ENCODE data around the gene ZNF429. TPM values are rescaled to one million over a fixed set of nuclear protein-coding genes. Genes with fewer than 3 reads are reported as not detected.

ZNF429 gene
- total RNA-seq, 1 experiment from 2014 or later: 8.3 TPM

DNA sequence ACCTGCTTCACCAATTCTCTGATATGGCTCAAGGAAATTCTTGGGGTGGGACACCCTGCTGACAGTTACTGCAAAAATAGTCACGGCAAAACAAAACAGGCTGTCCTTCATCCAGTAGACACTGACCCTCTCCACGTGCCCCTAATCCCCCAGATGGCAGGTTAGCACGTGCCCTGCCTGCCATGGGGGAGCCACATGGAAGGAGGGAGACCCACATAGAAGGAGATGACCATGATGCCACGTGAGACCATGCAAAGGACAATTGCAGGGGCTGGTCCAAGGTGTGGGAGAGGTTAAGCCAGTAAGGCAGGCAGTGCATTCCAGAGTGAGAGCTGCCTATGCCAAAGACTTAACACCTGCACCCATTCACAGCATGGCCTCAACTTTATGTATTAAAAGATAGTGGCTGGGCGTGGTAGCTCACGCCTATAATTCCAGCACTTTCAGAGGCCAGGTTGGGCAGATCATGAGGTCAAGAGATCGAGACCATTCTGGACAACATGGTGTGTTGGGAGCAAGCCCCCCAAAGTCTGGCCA lies 82.7 kb downstream of the ZNF429 start:
- no peak overlapping the region for H3K27ac ChIP-seq (ENCODE audit: low read length)
- no peaks in the 10 kb centered on the region for H3K27me3 ChIP-seq (ENCODE audit: control insufficient read depth, insufficient read depth, low read length)
- TF ChIP-seq, protein P1, sequence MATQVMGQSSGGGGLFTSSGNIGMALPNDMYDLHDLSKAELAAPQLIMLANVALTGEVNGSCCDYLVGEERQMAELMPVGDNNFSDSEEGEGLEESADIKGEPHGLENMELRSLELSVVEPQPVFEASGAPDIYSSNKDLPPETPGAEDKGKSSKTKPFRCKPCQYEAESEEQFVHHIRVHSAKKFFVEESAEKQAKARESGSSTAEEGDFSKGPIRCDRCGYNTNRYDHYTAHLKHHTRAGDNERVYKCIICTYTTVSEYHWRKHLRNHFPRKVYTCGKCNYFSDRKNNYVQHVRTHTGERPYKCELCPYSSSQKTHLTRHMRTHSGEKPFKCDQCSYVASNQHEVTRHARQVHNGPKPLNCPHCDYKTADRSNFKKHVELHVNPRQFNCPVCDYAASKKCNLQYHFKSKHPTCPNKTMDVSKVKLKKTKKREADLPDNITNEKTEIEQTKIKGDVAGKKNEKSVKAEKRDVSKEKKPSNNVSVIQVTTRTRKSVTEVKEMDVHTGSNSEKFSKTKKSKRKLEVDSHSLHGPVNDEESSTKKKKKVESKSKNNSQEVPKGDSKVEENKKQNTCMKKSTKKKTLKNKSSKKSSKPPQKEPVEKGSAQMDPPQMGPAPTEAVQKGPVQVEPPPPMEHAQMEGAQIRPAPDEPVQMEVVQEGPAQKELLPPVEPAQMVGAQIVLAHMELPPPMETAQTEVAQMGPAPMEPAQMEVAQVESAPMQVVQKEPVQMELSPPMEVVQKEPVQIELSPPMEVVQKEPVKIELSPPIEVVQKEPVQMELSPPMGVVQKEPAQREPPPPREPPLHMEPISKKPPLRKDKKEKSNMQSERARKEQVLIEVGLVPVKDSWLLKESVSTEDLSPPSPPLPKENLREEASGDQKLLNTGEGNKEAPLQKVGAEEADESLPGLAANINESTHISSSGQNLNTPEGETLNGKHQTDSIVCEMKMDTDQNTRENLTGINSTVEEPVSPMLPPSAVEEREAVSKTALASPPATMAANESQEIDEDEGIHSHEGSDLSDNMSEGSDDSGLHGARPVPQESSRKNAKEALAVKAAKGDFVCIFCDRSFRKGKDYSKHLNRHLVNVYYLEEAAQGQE (IDR thresholded peaks at IDR 0.05; ENCODE audit: insufficient read depth in 1 of 2, low read depth in 2 of 2, low read length in 1 of 2): no peak
- TF ChIP-seq, protein P2, sequence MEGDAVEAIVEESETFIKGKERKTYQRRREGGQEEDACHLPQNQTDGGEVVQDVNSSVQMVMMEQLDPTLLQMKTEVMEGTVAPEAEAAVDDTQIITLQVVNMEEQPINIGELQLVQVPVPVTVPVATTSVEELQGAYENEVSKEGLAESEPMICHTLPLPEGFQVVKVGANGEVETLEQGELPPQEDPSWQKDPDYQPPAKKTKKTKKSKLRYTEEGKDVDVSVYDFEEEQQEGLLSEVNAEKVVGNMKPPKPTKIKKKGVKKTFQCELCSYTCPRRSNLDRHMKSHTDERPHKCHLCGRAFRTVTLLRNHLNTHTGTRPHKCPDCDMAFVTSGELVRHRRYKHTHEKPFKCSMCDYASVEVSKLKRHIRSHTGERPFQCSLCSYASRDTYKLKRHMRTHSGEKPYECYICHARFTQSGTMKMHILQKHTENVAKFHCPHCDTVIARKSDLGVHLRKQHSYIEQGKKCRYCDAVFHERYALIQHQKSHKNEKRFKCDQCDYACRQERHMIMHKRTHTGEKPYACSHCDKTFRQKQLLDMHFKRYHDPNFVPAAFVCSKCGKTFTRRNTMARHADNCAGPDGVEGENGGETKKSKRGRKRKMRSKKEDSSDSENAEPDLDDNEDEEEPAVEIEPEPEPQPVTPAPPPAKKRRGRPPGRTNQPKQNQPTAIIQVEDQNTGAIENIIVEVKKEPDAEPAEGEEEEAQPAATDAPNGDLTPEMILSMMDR (IDR thresholded peaks at IDR 0.05): no peak
- TF ChIP-seq SIN3A (IDR thresholded peaks at IDR 0.05; ENCODE audit: borderline replicate concordance, insufficient read depth, low read depth, low read length) (no peak), TCF7L2 (IDR thresholded peaks at IDR 0.05; ENCODE audit: low read depth, low read length) (no peak), POLR2AphosphoS5 (IDR thresholded peaks at IDR 0.05; ENCODE audit: low read depth, low read length) (no peak)
- H3K9me3 ChIP-seq (ENCODE audit: control insufficient read depth, insufficient read depth, low read depth, low read length): no peaks in the 10 kb centered on the region
- ChIA-PET POLR2A (no interaction called here), CTCF (no interaction called here)
- BruUV-seq (replicated peaks): no TSS peak
- no peaks in the 10 kb centered on the region for H3K36me3 ChIP-seq (ENCODE audit: control insufficient read depth, insufficient read depth, low read length)
- intact Hi-C loops (cut with micrococcal nuclease; ENCODE audit: unreplicated experiment) (no loop called here), in situ Hi-C loops (cut with HindIII; ENCODE audit: low pct_unique_long_range_greater_than_20kb, low sequenced_read_pairs) (no loop called here)
- H3K4me3 ChIP-seq (ENCODE audit: low read depth in 2 of 2, low read length in 2 of 2): no peak overlapping the region
- H3K4me1 ChIP-seq (ENCODE audit: control insufficient read depth, insufficient read depth, low read length): no peaks in the 10 kb centered on the region
- DNase-seq (ENCODE audit: low read depth, low spot score) (no peak), ATAC-seq (no peak)

DNA sequence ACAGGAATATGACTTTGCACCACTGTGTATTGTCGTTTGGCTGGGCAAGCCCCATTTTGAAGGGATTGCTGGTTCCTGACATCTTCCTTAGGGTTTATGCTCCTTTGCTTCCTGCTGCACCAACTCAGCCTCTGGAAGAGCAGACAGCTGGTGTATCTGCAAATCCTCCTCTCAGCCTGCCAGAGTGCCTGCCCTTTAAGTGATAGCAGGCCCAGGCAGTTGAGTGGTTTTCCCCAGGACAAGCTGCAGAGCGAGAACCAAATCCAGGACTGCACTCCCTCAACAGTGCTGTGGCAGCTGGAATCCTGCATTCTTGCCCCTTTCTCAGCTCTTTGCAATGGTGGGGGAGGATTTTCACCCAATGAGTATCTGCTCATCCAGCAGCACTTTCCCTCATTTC lies 85.5 kb downstream of the ZNF429 start:
- ChIA-PET CTCF (no interaction called here), POLR2A (no interaction called here)
- H3K4me1 ChIP-seq (ENCODE audit: control insufficient read depth, insufficient read depth, low read length): no peaks in the 10 kb centered on the region
- no peaks in the 10 kb centered on the region for H3K27me3 ChIP-seq (ENCODE audit: control insufficient read depth, insufficient read depth, low read length)
- ATAC-seq (no peak; the same call in 1 of the 2 replicates), DNase-seq (ENCODE audit: low read depth, low spot score) (no peak)
- intact Hi-C loops (cut with micrococcal nuclease; ENCODE audit: unreplicated experiment) (no loop called here), in situ Hi-C loops (cut with HindIII; ENCODE audit: low pct_unique_long_range_greater_than_20kb, low sequenced_read_pairs) (no loop called here)
- no peaks in the 10 kb centered on the region for H3K9me3 ChIP-seq (ENCODE audit: control insufficient read depth, insufficient read depth, low read depth, low read length)
- no peaks in the 10 kb centered on the region for H3K36me3 ChIP-seq (ENCODE audit: control insufficient read depth, insufficient read depth, low read length)
- H3K4me3 ChIP-seq (ENCODE audit: low read depth in 2 of 2, low read length in 2 of 2): no peak overlapping the region
- BruUV-seq (replicated peaks): no TSS peak
- TF ChIP-seq, protein P1 (IDR thresholded peaks at IDR 0.05; ENCODE audit: insufficient read depth in 1 of 2, low read depth in 2 of 2, low read length in 1 of 2): no peak
- TF ChIP-seq TCF7L2 (IDR thresholded peaks at IDR 0.05; ENCODE audit: low read depth, low read length) (no peak), POLR2AphosphoS5 (IDR thresholded peaks at IDR 0.05; ENCODE audit: low read depth, low read length) (no peak), SIN3A (IDR thresholded peaks at IDR 0.05; ENCODE audit: borderline replicate concordance, insufficient read depth, low read depth, low read length) (no peak)
- TF ChIP-seq, protein P2 (IDR thresholded peaks at IDR 0.05): no peak
- no peak overlapping the region for H3K27ac ChIP-seq (ENCODE audit: low read length)

Measured in Panc1 (cell line).